Panc1 (cell line): ENCODE measurements around the gene CBX2.

Experiments
- CTCF ChIP-seq: fragments of 450-650 bp; IDR thresholded peaks from 2 replicates; pipeline ENCODE4 v1.5.1; 2017; ENCODE audit warnings: mild to moderate bottlenecking
- TF ChIP-seq, protein P1 (sequence below), 2 experiments: IDR thresholded peaks; 2 replicates each; pipeline ENCODE4 v1.6.1; 2011 to 2012; ENCODE audit warnings: low read depth in 2 of 2, control low read depth in 1 of 2, low read length in 1 of 2, mild to moderate bottlenecking in 1 of 2, moderate library complexity in 1 of 2; ENCODE audit not compliant: insufficient read depth in 1 of 2

GRCh38 chr17:79752175-79752574, 25.8 kb upstream of the CBX2 start:
- no peak for TF ChIP-seq CTCF
- TF ChIP-seq, protein P1, sequence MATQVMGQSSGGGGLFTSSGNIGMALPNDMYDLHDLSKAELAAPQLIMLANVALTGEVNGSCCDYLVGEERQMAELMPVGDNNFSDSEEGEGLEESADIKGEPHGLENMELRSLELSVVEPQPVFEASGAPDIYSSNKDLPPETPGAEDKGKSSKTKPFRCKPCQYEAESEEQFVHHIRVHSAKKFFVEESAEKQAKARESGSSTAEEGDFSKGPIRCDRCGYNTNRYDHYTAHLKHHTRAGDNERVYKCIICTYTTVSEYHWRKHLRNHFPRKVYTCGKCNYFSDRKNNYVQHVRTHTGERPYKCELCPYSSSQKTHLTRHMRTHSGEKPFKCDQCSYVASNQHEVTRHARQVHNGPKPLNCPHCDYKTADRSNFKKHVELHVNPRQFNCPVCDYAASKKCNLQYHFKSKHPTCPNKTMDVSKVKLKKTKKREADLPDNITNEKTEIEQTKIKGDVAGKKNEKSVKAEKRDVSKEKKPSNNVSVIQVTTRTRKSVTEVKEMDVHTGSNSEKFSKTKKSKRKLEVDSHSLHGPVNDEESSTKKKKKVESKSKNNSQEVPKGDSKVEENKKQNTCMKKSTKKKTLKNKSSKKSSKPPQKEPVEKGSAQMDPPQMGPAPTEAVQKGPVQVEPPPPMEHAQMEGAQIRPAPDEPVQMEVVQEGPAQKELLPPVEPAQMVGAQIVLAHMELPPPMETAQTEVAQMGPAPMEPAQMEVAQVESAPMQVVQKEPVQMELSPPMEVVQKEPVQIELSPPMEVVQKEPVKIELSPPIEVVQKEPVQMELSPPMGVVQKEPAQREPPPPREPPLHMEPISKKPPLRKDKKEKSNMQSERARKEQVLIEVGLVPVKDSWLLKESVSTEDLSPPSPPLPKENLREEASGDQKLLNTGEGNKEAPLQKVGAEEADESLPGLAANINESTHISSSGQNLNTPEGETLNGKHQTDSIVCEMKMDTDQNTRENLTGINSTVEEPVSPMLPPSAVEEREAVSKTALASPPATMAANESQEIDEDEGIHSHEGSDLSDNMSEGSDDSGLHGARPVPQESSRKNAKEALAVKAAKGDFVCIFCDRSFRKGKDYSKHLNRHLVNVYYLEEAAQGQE (IDR thresholded peaks at IDR 0.05; ENCODE audit: insufficient read depth in 1 of 2, low read depth in 2 of 2, low read length in 1 of 2) = no peak
